NCI-H748 treated with DMSO at 0.1 percent for 48 hours (cell line): Measurements from ENCODE around the gene MBTD1.
"Not testable (repeated sequence)": the region's sequence is repeated elsewhere in the genome, so short reads cannot be mapped to it uniquely, and the experiment has no call there.

Source experiments
- DNase-seq: peaks from one replicate; lab custom pipeline; 2025; lab: John Stamatoyannopoulos, UW

Gene MBTD1

DNA sequence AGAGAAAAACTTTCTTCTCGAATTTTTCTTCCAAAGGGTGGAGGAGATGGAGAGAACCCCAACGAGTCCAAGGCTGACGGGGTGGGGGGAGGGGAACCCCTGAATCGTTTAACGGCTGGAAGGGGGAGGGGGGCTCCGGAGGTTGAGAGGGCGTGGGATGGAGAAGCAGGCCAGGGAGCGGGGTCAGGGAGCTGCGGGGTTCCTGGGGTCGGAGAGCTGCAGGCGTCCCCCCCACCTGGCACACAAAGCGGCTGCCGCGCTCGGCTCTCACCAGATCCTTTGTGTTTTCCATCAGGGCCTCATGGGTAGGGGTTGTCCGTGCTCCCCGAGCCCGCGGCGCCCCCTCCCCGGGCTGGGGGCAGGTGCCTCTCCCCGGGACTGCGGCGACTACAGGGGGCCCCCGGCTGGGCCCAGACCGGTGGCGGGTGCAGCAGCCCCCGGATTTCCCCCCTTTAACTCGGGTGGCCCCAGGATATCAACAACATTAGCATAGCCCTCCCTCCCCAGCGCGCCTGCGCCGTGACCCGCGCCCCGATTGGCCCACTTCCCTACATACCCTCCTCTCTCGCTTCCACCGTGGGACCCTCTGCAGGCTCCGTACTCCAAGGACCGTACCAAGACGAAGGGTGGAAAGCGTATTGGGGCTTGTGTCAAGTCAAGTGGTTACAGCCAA lies at the start of gene MBTD1:
MBTD1 (minus strand) TSS at position 486 of the 673 bp plus-strand sequence. CDS start 34,888 bp downstream, outside the sequence.
- DNase-seq: peak; percentile 95

DNA sequence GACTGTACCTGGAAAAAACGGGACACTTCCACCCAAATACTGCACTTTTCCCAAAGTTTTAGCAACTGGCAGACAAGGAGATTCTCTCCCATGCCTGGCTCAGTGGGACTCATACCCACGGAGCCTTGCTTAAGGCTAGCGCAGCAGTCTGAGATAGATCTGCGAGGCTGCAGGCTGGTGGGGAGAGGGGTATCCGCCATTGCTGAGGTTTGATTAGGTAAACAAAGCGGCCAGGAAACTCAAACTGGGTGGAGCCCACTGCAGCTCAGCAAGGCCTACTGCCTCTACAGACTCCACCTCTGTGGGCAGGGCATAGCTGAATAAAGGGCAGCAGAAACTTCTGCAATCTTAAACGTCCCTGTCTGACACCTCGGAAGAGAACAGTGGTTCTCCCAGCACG lies 45.3 kb upstream of the MBTD1 start:
- DNase-seq: no peak

DNA sequence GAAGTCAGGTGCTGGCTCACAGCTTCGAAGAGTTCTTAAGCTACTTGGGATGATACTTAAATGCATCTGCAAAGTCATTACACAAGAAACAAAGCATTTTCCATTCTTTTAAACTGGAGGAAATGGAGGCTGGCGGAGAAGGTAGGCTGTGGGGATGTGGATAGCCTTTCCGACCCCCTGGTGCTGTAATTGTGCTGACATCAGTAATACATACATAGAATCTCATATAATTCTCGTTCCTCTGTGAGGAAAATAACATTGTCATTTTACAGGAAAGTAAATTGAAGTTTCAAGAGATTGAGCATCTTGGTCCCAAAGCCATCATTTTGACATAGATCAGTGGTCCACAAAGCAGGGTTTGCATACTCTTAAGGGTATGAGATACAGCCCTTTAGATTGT lies 40.0 kb upstream of the MBTD1 start:
- no peak for DNase-seq

DNA sequence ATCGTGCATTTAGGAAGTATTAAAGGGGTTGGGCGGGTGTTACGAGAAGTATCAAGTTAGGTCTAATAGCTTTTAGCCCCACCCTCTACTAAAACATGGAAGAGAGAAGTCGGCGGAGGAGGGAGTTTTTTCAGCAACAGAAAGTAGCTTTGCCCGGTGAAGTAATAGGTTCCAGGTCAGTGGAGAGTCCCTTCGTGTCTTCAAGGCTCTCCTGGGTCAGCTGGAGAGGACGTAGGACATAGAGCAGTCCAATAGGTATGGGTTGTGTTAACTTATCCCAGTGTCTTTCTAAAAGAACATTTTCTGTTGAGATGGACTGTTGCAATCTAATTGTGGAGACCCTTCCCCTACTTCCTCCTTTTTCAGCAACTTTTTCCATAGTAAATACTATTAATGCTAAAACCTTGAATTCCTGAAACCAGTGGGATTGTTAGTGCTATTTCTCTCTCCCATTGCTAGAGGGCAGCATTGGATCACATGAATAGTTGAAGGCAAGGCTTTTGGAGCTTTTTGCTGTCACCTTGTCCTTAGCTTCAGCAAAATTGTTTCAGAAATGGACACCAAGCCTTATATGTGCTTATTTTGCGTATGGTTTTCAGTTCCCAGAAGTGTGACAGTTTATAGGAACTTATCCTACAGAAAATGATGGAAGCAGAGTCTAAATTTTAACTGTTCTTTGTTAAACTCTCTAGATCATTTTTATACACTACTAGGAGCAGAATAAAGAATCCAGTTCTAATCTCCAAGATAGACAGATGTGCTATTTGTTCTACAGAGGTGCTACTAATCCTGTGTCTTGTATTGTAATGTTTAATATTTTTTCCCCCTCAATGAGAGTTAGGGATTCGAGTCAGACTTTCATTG lies 38.9 kb upstream of the MBTD1 start:
- peak; percentile 23 for DNase-seq

DNA sequence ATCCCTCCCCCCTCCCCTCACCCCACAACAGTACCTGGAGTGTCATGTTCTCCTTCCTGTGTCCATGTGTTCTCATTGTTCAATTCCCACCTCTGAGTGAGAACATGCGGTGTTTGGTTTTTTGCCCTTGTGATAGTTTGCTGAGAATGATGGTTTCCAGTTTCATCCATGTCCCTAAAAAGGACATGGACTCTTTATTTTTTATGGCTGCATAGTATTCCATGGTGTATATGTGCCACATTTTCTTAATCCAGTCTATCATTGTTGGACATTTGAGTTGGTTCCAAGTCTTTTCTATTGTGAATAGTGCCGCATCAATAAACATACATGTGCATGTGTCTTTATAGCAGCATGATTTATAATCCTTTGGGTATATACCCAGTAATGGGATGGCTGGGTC lies 34.5 kb upstream of the MBTD1 start:
- not testable (repeated sequence) for DNase-seq

DNA sequence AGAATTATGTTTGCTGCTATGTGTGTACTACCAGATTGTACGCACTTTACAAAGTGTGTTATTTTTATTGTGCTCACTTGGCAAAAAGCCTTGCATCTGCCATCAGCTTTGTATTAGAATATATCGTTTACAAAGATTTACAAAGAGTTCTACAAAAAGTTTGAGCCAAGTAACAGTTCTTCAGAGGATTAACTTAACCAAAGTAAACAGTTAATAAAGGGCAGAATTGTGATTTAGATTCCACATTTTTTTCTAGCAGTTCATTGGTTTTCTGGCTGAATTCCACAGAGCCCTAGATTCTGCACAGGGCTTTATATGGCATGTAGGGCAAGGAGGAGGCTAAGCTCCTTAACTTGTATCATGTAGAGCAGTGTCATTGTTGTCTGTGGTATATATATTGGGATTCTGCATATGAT lies 29.9 kb upstream of the MBTD1 start:
- no peak for DNase-seq

DNA sequence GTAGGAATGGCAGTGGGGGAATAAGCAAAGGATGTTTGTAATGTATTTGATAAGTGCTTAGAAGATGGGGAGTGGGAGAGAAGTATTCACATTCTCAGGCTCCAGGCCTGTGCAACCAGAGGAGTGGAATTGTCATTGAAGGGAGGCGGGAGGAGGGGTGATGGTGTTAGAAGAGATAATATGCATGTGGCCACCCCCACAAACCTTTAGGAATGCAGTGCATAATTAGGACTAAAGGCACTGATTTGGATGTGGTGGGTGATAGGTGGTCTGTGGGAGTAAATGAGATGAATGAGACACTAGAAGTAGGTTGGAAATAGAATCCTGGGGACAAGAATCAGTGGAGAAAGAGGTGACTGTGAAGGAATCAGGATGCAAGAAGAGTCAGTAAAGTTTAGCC lies 27.6 kb upstream of the MBTD1 start:
- no peak for DNase-seq

DNA sequence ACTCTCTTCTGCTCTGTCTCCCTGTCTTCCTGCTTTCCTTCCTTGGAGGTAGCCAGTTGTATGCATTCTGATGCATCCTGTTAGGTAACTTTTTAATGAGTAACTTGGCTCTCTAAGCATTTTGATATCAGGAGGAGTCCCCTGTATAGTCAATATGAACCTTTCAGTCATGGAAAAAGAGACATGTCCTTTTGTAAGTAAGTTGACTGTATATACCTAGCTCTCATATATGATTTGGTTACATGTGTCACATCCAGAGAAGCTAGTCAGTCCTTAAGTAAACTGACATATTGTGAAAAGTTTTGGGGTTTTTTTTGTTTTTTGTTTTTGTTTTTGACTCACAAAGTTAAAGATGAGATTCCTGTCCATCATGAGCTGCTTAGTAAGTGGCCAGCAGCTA lies 19.3 kb upstream of the MBTD1 start:
- no peak for DNase-seq

DNA sequence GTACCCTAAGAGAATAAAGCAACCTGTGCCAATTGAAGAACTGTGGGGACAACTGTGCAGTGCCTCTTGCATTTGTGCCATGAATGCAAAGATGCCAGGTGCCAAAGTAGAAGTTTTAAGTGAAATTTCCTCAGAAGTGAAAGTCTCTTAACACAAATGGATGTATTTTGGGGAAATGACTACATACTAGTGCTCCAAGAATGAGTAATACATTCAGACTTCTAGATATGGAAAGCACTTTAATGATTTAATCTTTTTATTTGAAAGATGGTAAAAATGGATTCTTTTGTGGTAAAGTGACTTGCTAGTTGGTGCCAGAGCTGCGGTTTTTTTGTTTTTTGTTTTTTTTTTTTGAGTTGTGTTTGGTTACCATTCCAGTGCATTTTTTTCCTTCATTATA lies 15.5 kb upstream of the MBTD1 start:
- DNase-seq: no peak

DNA sequence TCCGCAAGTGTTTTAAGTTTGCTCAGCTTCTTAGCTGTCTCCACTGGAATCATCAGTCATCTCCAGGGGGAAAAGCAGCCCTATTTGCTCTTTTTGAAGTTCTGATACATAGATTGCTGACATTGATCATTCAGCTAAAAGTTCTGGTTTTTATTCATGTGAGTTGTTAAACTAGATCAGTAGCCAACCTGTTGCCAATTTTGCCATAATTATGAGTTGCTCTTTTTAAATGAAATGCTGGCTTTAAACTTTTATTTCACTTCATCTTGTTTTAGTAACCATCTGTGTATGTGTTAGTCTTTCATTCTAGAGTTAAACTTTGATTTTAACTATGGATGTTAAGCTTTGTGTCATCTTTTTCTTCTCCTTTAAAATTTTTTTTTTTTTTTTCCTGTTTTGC lies 13.0 kb upstream of the MBTD1 start:
- no peak for DNase-seq

DNA sequence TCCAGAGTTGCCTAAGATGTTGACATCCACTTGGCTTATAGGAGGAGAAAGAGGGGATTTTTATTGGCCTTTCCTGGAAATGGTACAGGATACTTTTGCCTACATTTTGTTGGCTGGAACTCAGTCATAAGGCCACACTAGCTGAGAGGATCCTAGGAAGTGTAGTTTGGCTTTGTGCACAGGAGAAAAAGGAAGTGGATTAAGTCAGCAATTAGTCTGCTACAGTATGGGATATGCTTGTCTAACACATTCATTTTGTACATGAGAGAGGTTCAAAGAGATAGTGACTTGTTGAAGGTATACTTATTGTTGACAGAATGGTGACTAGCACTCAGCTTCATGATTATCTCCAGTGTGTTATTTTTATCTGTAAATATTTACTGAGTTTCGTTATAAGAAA lies 10.8 kb upstream of the MBTD1 start:
- DNase-seq: no peak

DNA sequence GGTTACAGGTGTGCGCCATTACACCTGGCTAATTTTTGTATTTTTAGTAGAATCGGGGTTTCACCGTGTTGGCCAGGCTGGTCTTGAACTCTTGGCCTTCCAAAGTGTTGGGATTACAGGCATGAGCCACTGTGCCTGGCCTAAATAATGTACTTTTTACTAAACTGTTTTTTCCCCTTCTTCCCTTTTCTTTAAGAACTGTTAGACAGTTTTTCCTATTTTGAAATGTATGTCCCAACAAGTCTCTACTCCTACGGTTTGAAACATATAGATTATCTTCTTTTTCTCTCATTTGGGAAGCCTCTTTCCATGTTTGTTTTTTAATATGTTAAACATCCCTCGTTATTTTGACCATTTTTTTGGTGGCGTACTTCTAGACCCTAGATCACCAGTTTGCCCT lies 10.1 kb upstream of the MBTD1 start:
- DNase-seq: no peak

DNA sequence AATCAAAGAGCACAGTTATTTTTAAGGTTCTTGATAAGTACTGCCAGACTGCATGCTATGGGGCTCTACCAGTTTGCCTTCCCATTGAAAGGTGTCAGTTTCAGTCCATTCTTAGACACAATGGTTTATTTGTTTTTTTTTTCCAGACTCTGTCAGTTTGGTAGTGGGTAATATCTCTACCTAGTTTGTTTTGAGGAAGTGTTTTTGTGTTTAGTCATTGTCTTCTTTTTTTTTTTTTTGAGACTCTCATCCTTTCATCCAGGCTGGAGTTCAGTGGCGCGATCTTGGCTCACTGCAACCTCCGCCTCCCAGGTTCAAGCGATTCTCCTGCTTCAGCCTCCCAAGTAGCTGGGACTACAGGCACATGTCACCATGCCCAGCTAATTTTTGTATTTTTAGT lies 4.6 kb upstream of the MBTD1 start:
- DNase-seq: not testable (repeated sequence)

DNA sequence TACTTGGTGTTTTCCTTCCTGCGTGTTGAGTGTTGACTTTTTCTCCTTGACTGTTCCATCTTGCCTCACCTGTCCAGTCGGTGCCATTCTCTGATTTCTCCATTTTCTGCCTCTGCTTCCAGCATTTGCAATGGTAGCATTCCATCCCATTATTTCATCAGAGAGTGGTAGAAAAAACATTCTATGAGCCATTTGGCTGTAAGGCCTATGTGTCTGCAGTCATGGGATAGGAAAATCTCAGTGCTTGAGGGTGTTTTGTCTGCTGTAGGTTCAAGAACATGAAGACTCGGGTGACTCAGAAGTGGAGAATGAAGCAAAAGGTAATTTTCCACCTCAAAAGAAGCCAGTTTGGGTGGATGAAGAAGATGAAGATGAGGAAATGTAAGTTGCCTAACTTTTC lies 3.2 kb upstream of the MBTD1 start:
- DNase-seq: no peak

DNA sequence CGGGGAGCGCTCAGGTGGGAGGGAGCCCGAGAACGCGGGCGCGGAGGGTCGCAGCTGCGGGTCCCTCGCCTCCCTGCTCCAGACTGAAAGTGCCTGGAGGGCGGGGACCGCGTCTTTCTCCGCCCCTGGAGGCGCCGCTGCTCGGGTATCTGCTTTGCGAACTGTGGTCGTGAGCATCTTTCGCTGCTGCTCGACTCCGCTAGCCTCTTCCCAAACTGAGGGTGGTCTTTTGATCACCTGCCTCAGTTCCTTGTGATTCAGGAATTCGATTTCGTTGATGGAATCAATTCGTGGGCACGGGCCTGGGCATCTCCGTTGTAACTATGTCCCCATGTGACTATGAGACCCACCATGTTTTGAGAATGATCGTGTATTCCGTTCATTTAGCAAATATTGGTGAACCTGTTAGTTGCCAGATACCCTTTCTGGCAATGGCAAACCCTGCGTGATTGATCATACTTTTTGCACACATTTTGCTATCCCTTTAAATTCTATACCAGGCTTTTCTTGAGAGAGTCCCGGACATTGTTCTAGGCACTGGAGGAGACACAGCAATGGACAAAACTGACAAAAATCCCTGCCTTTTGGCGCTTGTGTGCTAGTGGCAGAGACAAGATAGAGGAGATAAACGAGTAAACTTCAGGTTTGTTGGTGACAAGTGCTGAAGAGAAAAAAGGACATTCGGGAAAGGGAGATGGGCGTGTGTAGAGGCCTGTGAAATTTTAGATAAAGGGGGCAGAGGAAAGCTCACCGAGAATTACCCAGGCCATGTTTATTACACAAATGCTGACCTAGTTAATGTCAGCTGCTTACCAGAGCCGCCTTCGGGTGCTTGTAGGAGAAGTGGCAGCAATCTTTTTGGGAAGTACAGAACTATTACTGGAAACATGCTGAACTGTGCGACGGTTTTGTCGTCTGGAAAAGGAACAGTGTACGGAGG lies 1.4 kb upstream of the MBTD1 start:
- peak; percentile 61 for DNase-seq

DNA sequence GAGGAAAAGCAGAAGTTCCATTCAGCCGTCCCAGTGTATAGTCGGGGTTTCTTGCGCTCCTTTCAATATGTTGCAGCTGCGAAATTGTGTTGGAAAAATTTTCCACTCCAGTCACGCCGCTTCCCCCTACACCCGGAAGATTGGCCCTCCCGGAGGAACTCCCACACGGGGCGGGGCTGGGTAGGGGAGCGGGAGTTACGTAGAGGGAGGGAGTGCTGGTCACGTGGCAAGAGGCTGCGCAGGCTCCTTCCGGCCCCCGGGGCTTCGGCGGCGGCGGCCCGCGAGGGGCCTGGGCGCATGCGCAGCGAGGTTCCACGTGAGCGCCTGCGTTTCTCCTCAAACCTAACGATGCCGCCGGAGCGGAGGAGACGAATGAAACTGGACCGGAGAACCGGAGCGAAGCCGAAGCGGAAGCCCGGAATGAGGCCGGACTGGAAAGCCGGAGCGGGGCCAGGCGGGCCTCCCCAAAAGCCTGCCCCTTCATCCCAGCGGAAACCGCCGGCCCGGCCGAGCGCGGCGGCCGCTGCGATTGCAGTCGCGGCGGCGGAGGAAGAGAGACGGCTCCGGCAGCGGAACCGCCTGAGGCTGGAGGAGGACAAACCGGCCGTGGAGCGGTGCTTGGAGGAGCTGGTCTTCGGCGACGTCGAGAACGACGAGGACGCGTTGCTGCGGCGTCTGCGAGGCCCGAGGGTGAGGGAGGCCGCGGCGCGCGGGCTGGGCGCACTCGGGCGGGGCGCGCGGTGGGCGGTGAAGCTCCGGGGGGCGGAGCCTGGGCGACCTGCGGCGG lies 581 bp upstream of the MBTD1 start, which contains the start of gene UTP18:
UTP18 (plus strand) TSS at position 310 of the 787 bp plus-strand sequence; CDS start at position 349, 39 bp downstream.
- peak; percentile 95 for DNase-seq

DNA sequence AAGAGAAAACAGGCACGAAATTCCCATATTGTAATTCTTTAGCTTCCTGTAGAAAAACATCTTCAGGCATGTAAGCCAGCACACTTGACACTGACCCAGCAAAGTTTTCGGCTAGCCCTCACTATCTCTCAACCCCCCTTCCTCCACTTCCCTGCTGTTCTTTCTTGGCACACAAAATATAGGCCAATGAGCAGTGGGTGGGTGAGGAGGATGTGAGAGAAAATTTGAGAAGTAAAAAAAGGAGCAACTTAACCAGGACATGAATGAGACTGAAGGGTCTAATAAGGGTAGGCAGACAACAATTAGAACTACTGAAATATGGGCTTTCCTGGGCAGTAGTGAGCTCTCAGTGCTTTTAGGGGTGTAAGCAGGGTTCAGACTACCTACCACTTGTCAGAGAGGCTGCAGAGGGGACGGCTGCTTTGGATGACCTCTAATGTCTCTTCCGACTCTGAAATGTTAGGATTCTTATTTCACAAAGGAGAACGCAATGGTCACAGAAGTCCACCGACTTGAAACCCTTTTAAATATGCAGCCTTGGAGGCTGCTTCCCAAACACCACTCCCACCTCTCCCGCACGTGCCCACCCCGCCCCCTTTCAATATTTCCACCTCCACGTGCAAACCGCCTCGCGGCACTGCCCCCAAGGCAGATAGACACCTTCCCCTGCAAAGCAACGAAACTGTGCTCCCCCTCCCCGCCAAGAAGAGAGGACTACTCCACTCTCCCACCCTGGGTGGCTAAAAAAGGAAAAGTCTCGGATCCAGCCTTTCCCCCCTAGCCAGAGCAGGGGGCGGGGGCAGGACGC lies 889 bp downstream of the MBTD1 start:
- peak; percentile 1 for DNase-seq

DNA sequence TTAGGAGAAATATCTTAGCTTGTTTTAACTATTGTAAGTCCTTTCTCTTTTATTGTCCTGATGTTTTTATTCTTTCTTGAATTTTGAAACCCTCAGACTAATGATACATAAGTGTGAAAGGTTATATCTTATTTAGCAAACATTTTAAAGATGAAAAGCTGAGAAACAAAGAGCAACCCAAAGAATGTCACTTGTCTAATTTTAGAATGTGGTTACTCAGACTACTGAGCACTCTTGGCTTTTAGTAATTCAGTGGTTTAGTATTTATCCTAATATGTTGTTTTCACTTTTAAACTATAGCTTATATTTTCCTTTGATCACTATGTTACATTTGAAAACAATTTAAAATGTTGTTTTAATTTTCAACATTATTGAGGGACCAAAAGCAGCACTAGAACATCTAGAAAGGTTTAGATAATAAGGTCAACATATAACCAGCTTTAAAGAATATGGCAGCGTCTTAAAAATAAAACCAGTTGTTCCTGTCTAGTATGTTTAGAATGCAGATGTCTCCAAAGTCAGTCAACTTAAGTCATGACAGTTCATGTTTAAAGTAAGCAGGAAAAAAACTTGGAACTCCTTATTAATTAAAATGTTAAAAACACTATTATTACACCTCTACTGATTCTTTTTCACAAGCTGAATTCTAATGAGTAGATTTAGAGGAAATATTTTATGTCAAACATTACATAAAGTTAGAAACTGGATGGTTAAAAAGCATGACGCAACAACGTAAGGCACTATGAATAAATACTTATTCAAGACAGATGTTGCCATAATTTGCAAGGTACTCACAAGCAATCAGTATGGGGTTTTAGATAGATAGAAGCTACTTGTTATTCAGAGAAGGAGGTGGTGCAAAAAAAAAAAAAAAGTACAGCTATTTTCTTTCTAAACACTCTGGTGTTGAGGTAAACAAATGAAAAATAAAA lies 2.4 kb downstream of the MBTD1 start:
- no peak for DNase-seq

DNA sequence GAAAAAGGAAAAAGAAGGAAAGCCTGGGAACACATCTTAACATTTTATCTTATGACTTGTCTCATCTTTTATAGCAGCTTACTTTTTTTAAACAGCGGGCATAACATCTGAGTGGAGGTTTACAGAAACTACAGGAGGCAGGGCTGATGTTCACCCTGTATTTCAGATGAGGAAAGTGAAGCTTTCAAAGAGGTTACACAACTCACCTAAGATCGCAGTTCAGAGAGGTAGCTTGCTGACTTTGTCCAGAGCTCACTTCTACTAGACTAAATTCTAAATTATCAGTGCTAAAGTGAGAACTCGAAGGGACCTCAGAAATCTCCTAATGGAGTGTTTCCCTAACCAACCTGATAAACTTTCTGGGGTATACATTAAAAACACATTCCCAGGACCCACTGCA lies 3.7 kb downstream of the MBTD1 start:
- DNase-seq: no peak
